Nephron (organoid): ENCODE data around the gene SNX13.

Source experiments
- H3K27ac Mint-ChIP-seq, 3 experiments: 2 replicates each; pipeline ENCODE4 v1.8.0; 2020; ENCODE audit warnings: mixed read lengths in 3 of 3, mild to moderate bottlenecking in 2 of 3, moderate library complexity in 1 of 3
- H3K27me3 Mint-ChIP-seq: 2 replicates; pipeline ENCODE4 v1.8.0; 2021; ENCODE audit warnings: low read depth, mild to moderate bottlenecking, moderate library complexity, mixed read lengths
- H3K36me3 Mint-ChIP-seq: 2 replicates; pipeline ENCODE4 v1.8.0; 2020; ENCODE audit warnings: low read depth, mixed read lengths
- H3K4me1 Mint-ChIP-seq: 2 replicates; pipeline ENCODE4 v1.8.0; 2020; ENCODE audit warnings: mixed read lengths
- H3K4me3 Mint-ChIP-seq, 3 experiments: 2 replicates each; pipeline ENCODE4 v1.8.0; 2020; ENCODE audit warnings: mild to moderate bottlenecking in 3 of 3, mixed read lengths in 3 of 3, moderate library complexity in 2 of 3
- H3K9me3 Mint-ChIP-seq: 2 replicates; pipeline ENCODE4 v1.8.0; 2020; ENCODE audit warnings: mixed read lengths
- TF ChIP-seq, protein P1 (sequence below), 3 experiments: fragments of 200-600 bp; sonication (generic); IDR thresholded peaks; one replicate each; pipeline ENCODE4 v1.5.0; 2021; ENCODE audit warnings: antibody characterized with exemption in 3 of 3; ENCODE audit not compliant: unreplicated experiment in 3 of 3

The SNX13 gene

DNA sequence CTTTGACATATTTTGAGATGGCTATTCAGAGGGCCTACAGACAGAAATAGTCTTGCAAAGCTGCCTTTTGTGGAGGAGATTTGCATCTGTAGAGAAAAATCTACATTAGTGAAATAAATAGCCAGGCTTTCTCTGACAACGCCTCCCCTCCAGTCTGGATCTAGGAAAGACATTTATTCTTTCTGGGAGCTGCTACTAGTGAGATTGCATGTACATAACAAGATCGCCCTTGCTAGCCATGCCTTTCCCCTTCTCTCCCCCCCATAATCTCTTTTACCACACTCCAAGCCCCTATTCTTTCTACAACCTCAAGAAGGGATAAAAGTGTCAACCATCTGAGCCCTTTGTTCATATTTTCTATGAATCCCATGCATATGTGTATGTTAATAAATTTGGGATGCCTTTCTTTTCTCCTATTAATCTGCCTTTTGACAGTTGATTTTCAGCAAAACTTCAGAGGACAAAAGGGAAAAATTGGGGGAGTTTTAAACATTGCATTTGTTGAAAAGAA, 194.2 kb downstream of the SNX13 start:
- no peak overlapping the region for H3K27ac Mint-ChIP-seq
- H3K4me1 Mint-ChIP-seq, result no peaks in the 10 kb centered on the region
- H3K27me3 Mint-ChIP-seq, result no peaks in the 10 kb centered on the region
- no peak overlapping the region for H3K4me3 Mint-ChIP-seq
- TF ChIP-seq, protein P1, sequence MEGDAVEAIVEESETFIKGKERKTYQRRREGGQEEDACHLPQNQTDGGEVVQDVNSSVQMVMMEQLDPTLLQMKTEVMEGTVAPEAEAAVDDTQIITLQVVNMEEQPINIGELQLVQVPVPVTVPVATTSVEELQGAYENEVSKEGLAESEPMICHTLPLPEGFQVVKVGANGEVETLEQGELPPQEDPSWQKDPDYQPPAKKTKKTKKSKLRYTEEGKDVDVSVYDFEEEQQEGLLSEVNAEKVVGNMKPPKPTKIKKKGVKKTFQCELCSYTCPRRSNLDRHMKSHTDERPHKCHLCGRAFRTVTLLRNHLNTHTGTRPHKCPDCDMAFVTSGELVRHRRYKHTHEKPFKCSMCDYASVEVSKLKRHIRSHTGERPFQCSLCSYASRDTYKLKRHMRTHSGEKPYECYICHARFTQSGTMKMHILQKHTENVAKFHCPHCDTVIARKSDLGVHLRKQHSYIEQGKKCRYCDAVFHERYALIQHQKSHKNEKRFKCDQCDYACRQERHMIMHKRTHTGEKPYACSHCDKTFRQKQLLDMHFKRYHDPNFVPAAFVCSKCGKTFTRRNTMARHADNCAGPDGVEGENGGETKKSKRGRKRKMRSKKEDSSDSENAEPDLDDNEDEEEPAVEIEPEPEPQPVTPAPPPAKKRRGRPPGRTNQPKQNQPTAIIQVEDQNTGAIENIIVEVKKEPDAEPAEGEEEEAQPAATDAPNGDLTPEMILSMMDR (IDR thresholded peaks at IDR 0.05; ENCODE audit: unreplicated experiment in 3 of 3), result no peak
- H3K9me3 Mint-ChIP-seq, result no peaks in the 10 kb centered on the region
- no peaks in the 10 kb centered on the region for H3K36me3 Mint-ChIP-seq

DNA sequence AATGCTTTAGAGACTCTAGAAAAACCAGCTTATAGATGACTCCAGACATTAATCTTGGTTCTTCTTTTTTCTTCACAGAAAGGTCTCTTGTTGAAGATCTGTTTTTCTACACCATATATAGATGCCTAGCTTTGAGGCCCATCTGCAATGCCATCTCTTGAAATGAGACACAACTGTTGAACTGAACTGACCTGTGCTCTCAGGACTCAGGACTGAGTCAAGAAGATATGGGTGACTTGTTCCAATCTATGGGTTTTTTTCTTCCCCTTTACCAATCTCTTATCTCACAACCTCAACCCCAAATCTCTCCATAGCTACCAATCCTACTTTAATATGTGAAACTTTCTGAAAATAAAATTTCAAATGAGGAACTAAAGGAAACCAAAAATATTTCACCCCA, 194.7 kb downstream of the SNX13 start:
- Mint-ChIP-seq H3K9me3 (no peaks in the 10 kb centered on the region), H3K4me3 (no peak overlapping the region), H3K36me3 (no peaks in the 10 kb centered on the region), H3K4me1 (no peaks in the 10 kb centered on the region), H3K27me3 (no peaks in the 10 kb centered on the region), H3K27ac (no peak overlapping the region)
- TF ChIP-seq, protein P1 (IDR thresholded peaks at IDR 0.05; ENCODE audit: unreplicated experiment in 3 of 3), result no peak

DNA sequence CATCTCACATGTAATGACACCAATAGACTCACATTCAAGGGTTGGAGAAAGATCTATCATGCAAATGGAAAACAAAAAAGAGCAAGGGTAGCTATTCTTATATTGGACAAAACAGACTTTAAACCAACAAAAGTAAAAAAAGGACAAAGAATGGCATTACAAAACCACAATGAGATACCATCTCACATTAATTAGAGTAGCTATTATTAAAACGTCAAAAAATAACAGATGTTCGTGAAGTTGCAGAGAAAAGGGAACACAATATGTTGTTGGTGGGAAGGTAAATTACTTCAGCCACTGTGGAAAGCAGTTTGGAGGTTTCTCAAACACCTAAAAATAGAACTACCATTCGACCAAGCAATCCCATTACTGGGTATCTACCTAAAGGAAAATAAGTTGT, 197.0 kb downstream of the SNX13 start:
- TF ChIP-seq, protein P1 (IDR thresholded peaks at IDR 0.05; ENCODE audit: unreplicated experiment in 3 of 3), result no peak
- no peaks in the 10 kb centered on the region for H3K36me3 Mint-ChIP-seq
- no peaks in the 10 kb centered on the region for H3K4me1 Mint-ChIP-seq
- H3K4me3 Mint-ChIP-seq, result no peak overlapping the region
- H3K27ac Mint-ChIP-seq, result no peak overlapping the region
- H3K9me3 Mint-ChIP-seq, result peaks cover 4% of the 10 kb centered on the region
- H3K27me3 Mint-ChIP-seq, result no peaks in the 10 kb centered on the region

DNA sequence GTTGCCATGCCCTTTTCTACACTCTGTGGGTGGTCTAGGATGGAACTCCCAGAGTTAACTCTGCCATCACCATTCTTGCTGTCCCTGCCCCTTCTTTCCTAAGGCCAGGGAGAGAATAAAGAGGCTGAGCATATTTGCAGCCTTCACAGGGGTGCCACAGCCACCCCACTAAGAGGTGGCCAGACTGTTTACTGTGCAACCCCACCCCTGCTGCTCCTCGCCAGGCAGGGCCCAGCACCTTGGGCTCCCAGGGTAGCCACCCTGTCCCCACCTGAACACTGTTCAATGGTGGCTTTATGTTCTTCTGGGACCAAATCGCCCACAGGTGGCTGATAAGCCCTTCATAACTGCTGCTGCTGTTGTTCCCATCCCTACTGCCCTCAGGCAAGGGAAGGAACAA, 198.9 kb downstream of the SNX13 start:
- TF ChIP-seq, protein P1 (IDR thresholded peaks at IDR 0.05; ENCODE audit: unreplicated experiment in 3 of 3), result no peak
- Mint-ChIP-seq H3K9me3 (peaks cover 8% of the 10 kb centered on the region), H3K27ac (no peak overlapping the region), H3K4me1 (no peaks in the 10 kb centered on the region), H3K36me3 (no peaks in the 10 kb centered on the region), H3K27me3 (peaks cover 3% of the 10 kb centered on the region), H3K4me3 (no peak overlapping the region)
